CD4-positive, CD25-positive, alpha-beta regulatory T cell (primary cell): ENCODE results near the gene SPINK9. TPM values are rescaled to one million over a fixed set of nuclear protein-coding genes. Genes with fewer than 3 reads are reported as not detected.
"Not testable (repeated sequence)": the region's sequence is repeated elsewhere in the genome, so short reads cannot be mapped to it uniquely, and the experiment has no call there.

Experiments
- ATAC-seq, 2 donors: fragments of 150-1000 bp; cut with Tn5 transposase; one replicate each; pipeline ENCODE4 v1.10.0; 2021; ENCODE audit warnings: low read depth in 2 of 2, moderate number of reproducible peaks in 2 of 2, moderate library complexity in 1 of 2
- DNase-seq, 3 donors: peaks; one replicate each; pipeline versions ENCODE4 v3.0.0 to v3.0.0-alpha.2; 2012 to 2022; ENCODE audit warnings: mixed read lengths in 1 of 3
- H3K27ac ChIP-seq: one replicate; pipeline ENCODE4 v1.7.0; 2013; ENCODE audit warnings: mild to moderate bottlenecking, low read length; ENCODE audit not compliant: insufficient read depth, poor library complexity, severe bottlenecking
- H3K27me3 ChIP-seq: one replicate; pipeline ENCODE4 v1.7.0; 2013; ENCODE audit warnings: low read length; ENCODE audit not compliant: control insufficient read depth, insufficient read depth
- H3K36me3 ChIP-seq: one replicate; pipeline ENCODE4 v1.7.0; 2013; ENCODE audit warnings: mild to moderate bottlenecking, low read length, moderate library complexity; ENCODE audit not compliant: control insufficient read depth, insufficient read depth
- H3K4me1 ChIP-seq: 2 replicates; pipeline ENCODE4 v1.7.0; 2013; ENCODE audit warnings: mild to moderate bottlenecking, low read length; ENCODE audit not compliant: insufficient read depth, control insufficient read depth, poor library complexity, severe bottlenecking
- H3K4me3 ChIP-seq: one replicate; pipeline ENCODE4 v1.7.0; 2013; ENCODE audit warnings: low read depth, mild to moderate bottlenecking, low read length, moderate library complexity
- H3K9me3 ChIP-seq, 2 experiments: 1 replicate in 1 of 2; 2 replicates in 1 of 2; pipeline ENCODE4 v1.7.0; 2013; ENCODE audit warnings: low read length in 2 of 2, mild to moderate bottlenecking in 1 of 2, moderate library complexity in 1 of 2; ENCODE audit not compliant: control insufficient read depth in 2 of 2
- H3K27ac Mint-ChIP-seq, 3 donors: one replicate each; pipeline ENCODE4 v1.8.0; 2020 to 2022; ENCODE audit warnings: mild to moderate bottlenecking in 3 of 3, mixed read lengths in 3 of 3, moderate library complexity in 2 of 3
- H3K27me3 Mint-ChIP-seq: one replicate; pipeline ENCODE4 v1.8.0; 2022; ENCODE audit warnings: mild to moderate bottlenecking, mixed read lengths
- H3K36me3 Mint-ChIP-seq: one replicate; pipeline ENCODE4 v1.8.0; 2020; ENCODE audit warnings: mixed read lengths
- H3K4me1 Mint-ChIP-seq, 4 donors: one replicate each; pipeline ENCODE4 v1.8.0; 2020 to 2022; ENCODE audit warnings: mixed read lengths in 4 of 4, mild to moderate bottlenecking in 1 of 4
- H3K4me3 Mint-ChIP-seq, 4 donors: one replicate each; pipeline ENCODE4 v1.8.0; 2020 to 2022; ENCODE audit warnings: mild to moderate bottlenecking in 4 of 4, mixed read lengths in 4 of 4, moderate library complexity in 3 of 4
- H3K9me3 Mint-ChIP-seq, 7 donors: one replicate each; pipeline ENCODE4 v1.8.0; 2020 to 2022; ENCODE audit warnings: mixed read lengths in 7 of 7, mild to moderate bottlenecking in 3 of 7, moderate library complexity in 2 of 7
- polyA plus RNA-seq, 4 donors: library from polyadenylated mRNA; unstranded; fragments of 300-500 nt; fragmentation: Illumina TruSeq; gene quantifications; one replicate each; pipeline ENCODE4 v1.2.3, GENCODE V29; 2021
- total RNA-seq: library from RNA; stranded (reverse); gene quantifications from one replicate; pipeline ENCODE4 v1.2.3, GENCODE V29; 2022

The SPINK9 gene
- total and polyA plus RNA-seq, 5 donors from 2014 or later, result not detected

GRCh38 chr5:148314187-148314586 is 21.2 kb upstream of the SPINK9 start:
- Mint-ChIP-seq H3K27me3 (peaks cover 7% of the 10 kb centered on the region), H3K4me3 (no peak overlapping the region), H3K4me1 (no peaks in the 10 kb centered on the region), H3K27ac (no peak overlapping the region), H3K36me3 (no peaks in the 10 kb centered on the region), H3K9me3 (peaks cover under 1 to 8% (median 5%) of the 10 kb centered on the region in 7 donors)
- H3K4me1 ChIP-seq, result no peaks in the 10 kb centered on the region
- H3K27ac ChIP-seq, result no peak overlapping the region
- ATAC-seq (peak in 1 of 2 donors; percentile 20), DNase-seq (no peak)
- no peaks in the 10 kb centered on the region for H3K36me3 ChIP-seq
- H3K9me3 ChIP-seq, result no peaks in the 10 kb centered on the region
- no peaks in the 10 kb centered on the region for H3K27me3 ChIP-seq
- no peak overlapping the region for H3K4me3 ChIP-seq

GRCh38 chr5:148314731-148315130 is 20.6 kb upstream of the SPINK9 start:
- Histone ChIP-seq H3K36me3 (no peaks in the 10 kb centered on the region), H3K27ac (no peak overlapping the region), H3K9me3 (no peaks in the 10 kb centered on the region), H3K27me3 (no peaks in the 10 kb centered on the region), H3K4me1 (no peaks in the 10 kb centered on the region), H3K4me3 (no peak overlapping the region)
- H3K9me3 Mint-ChIP-seq, result peaks cover 0 to 5% (median 2%) of the 10 kb centered on the region in 7 donors
- H3K4me1 Mint-ChIP-seq, result peaks cover 0 to under 1% (median 0%) of the 10 kb centered on the region in 4 donors
- H3K4me3 Mint-ChIP-seq, result no peak overlapping the region
- H3K36me3 Mint-ChIP-seq, result no peaks in the 10 kb centered on the region
- peaks cover 6% of the 10 kb centered on the region for H3K27me3 Mint-ChIP-seq
- no peak for DNase-seq
- H3K27ac Mint-ChIP-seq, result no peak overlapping the region
- ATAC-seq, result no peak

- peak in 1 of 3 donors; percentile 39 for DNase-seq
- not testable (repeated sequence) for H3K27me3 ChIP-seq, H3K27ac ChIP-seq, H3K4me1 ChIP-seq, H3K9me3 Mint-ChIP-seq, ATAC-seq, H3K36me3 ChIP-seq, H3K9me3 ChIP-seq, H3K36me3 Mint-ChIP-seq, H3K27me3 Mint-ChIP-seq, H3K4me1 Mint-ChIP-seq
- peak overlapping the region in 1 of 3 donors; percentile 72 for H3K27ac Mint-ChIP-seq
- peak overlapping the region; percentile 26 for H3K4me3 ChIP-seq
- H3K4me3 Mint-ChIP-seq, result peak overlapping the region; percentile 78 to 87 (median 84)
These were observed 15.1 kb upstream of the SPINK9 start for GRCh38 chr5:148320011-148320963.

DNA sequence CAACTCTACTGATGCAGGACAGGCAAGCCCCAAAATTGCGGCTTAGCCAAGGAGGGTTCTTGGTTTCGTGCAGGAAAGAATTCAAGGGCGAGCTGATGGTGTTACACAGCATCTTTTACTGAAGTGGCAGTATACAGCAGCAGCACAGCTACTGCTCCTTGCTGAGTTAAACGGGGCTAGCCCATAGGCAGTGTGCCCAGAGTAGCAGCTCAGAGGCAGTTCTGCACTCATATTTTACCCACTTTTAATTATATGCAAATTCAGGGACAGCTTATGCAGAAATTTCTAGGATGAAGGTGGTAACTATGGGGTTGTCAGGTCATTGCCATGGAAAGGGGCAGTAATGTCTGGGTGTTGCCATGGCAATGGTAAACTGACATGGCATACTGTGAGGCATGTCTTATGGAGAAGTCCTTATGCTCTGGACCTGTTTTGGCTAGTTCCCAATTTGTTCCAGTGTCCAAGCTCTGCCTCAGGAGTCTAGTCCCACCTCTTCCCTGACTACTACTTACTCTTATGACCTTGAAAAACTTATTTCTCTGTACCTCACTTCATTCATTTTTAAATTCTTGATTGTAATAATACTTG is 2.0 kb upstream of the SPINK9 start:
- Mint-ChIP-seq H3K9me3 (peaks cover 0 to 17% (median 3%) of the 10 kb centered on the region in 7 donors), H3K36me3 (peaks cover 10% of the 10 kb centered on the region), H3K4me1 (no peaks in the 10 kb centered on the region), H3K27ac (no peak overlapping the region), H3K27me3 (no peaks in the 10 kb centered on the region), H3K4me3 (no peak overlapping the region)
- no peak overlapping the region for H3K27ac ChIP-seq
- no peak overlapping the region for H3K4me3 ChIP-seq
- H3K4me1 ChIP-seq, result no peaks in the 10 kb centered on the region
- no peaks in the 10 kb centered on the region for H3K9me3 ChIP-seq
- H3K27me3 ChIP-seq, result no peaks in the 10 kb centered on the region
- ATAC-seq (no peak), DNase-seq (no peak)
- H3K36me3 ChIP-seq, result no peaks in the 10 kb centered on the region

DNA sequence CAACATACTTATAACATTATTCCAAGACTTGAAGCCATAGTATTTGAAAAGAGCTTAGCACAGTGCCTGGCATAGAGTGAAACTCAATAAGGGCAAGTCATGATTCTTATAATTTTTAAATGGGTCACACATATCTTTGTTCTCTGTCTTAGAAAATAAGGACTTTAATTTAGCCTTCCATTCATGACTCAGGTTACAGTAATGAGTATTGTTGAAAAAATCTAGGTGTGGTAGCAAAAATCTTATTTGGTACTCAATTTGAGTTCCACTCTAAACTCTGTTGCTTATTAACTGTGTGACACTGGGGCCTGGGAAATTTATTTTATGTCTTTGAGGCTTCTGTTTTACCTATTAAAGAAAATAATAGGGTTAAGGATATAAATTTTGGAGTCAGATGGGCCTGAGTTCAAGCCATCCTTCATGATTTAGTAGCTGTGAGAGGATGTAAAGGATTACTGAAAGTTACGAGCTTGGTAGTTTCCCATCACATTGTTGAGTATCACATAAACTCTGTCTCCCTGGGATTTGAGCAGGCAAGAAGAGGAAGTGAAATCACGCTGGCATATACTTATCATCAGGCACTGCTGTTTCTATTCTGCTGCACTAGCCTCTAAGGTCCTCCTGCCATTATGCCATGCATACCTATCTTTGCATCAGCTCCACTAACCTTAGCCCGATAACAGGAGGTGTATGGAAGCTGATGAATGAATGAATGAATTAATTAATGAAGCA is 1.5 kb downstream of the SPINK9 start:
- Histone ChIP-seq H3K36me3 (no peaks in the 10 kb centered on the region), H3K4me3 (no peak overlapping the region), H3K27me3 (no peaks in the 10 kb centered on the region), H3K4me1 (no peaks in the 10 kb centered on the region), H3K27ac (no peak overlapping the region), H3K9me3 (no peaks in the 10 kb centered on the region)
- Mint-ChIP-seq H3K9me3 (peaks cover 0 to 5% (median 0%) of the 10 kb centered on the region in 7 donors), H3K4me1 (no peaks in the 10 kb centered on the region), H3K27ac (no peak overlapping the region), H3K27me3 (no peaks in the 10 kb centered on the region), H3K4me3 (no peak overlapping the region), H3K36me3 (peaks cover 8% of the 10 kb centered on the region)
- DNase-seq (no peak), ATAC-seq (no peak)

GRCh38 chr5:148342371-148343045 is 7.1 kb downstream of the SPINK9 start:
- no peak for DNase-seq
- no peak for ATAC-seq
- H3K4me1 Mint-ChIP-seq, result no peaks in the 10 kb centered on the region

DNA sequence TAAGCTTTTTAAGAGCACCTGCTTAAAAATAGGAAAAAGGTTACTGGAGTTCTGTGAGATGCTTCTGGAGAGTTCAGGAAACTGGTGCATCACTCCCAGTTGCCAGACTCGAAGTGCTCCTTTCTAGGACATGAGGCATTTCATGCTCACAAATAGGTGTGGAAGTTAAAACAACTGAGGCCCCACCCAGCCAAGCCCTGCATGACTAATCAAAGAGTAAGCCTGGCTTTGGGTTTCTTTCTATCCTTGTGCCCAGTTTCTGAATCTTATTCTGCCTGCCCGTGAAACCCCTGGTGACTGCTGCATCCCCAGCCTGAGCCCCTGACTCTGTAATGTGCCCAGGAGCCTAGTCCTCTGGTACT is 7.7 kb downstream of the SPINK9 start:
- no peaks in the 10 kb centered on the region for H3K27me3 ChIP-seq
- H3K4me1 Mint-ChIP-seq, result no peaks in the 10 kb centered on the region
- H3K27me3 Mint-ChIP-seq, result peaks cover 2% of the 10 kb centered on the region
- H3K4me1 ChIP-seq, result no peaks in the 10 kb centered on the region
- H3K27ac Mint-ChIP-seq, result peak overlapping the region in 1 of 3 donors; percentile 17
- ATAC-seq (no peak), DNase-seq (no peak)
- H3K4me3 Mint-ChIP-seq, result no peak overlapping the region
- H3K36me3 Mint-ChIP-seq, result peaks cover 4% of the 10 kb centered on the region
- no peaks in the 10 kb centered on the region for H3K9me3 Mint-ChIP-seq
- no peaks in the 10 kb centered on the region for H3K36me3 ChIP-seq
- no peak overlapping the region for H3K4me3 ChIP-seq
- no peaks in the 10 kb centered on the region for H3K9me3 ChIP-seq
- no peak overlapping the region for H3K27ac ChIP-seq

More at GRCh38 chr5:148342371-148343045, 7.1 kb downstream of the SPINK9 start:
- Histone ChIP-seq H3K4me3 (no peak overlapping the region), H3K27ac (no peak overlapping the region), H3K27me3 (no peaks in the 10 kb centered on the region), H3K36me3 (no peaks in the 10 kb centered on the region), H3K4me1 (no peaks in the 10 kb centered on the region), H3K9me3 (no peaks in the 10 kb centered on the region)
- H3K36me3 Mint-ChIP-seq, result peaks cover 4% of the 10 kb centered on the region
- H3K4me3 Mint-ChIP-seq, result no peak overlapping the region
- H3K9me3 Mint-ChIP-seq, result no peaks in the 10 kb centered on the region
- H3K27me3 Mint-ChIP-seq, result no peaks in the 10 kb centered on the region
- no peak overlapping the region for H3K27ac Mint-ChIP-seq
